Femur (tissue), 1 donor: Measurements from ENCODE around the gene MIOS.
"Not testable (repeated sequence)": the region's sequence is repeated elsewhere in the genome, so short reads cannot be mapped to it uniquely, and the experiment has no call there.

Experiments
- DNase-seq: peaks from one replicate; pipeline ENCODE4 v3.0.0-alpha.2; 2017

MIOS gene

DNA sequence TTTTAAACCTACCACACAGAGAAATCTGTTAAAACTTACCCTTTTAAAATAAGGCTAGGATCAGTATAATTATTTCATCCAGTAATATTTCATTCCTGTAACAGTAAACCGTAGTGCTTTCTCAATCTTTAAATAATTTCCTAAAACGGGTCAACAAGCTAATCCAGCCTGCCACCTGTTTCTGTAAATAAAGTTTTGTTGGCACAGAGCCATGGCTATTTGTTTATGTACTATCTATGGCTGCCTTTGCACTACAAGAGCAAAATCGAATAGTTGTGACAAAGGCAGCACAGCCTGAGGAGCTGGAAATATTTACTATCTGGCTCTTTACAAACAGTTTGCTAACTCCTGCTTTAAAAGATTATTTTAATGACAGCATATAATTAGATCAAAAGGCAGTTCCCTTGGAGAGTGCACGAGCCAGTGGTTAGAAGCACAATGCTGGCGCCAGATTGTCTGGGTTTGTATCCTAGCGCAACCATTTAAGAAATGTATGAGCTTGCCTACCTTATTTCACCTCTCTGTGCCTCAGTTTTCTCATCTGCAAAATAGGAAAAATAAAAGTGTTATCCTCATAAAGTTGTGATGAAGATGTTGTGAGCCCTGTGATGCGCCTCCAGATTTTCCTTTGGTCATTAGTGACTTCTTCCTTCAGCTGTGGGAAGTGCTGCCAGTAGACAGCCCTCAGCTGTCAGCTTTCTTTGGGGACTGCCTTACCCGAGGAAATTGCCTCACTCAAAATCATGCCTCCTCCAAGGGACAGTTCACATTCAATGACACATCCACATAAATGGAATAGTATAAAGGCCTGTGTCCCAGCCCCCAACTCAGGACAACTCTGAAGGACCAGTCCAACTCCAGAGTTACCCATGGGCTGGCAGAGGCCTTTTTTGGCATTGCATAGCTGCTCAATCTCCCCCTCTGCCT lies 11.8 kb upstream of the MIOS start:
- DNase-seq, result no peak

DNA sequence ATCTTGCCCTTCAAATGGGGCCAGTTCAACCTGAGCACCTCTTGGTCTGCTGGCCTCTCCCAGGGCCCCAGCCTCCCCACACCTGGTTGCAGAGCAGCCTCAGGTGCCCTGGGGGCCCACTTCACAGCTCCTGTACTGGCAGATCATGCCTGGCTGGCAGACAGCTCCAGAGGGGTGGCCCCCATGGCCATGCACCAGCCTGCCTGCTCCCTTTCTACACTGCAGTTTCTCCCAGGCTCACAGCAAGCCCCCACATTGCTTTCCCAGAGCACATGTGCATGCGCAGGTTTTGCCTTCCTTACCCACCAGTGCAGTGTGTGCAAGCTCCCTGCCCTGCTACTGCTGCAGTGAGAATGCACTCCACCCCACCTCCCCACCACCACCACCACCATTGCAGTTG lies 9.8 kb upstream of the MIOS start:
- DNase-seq, result no peak

DNA sequence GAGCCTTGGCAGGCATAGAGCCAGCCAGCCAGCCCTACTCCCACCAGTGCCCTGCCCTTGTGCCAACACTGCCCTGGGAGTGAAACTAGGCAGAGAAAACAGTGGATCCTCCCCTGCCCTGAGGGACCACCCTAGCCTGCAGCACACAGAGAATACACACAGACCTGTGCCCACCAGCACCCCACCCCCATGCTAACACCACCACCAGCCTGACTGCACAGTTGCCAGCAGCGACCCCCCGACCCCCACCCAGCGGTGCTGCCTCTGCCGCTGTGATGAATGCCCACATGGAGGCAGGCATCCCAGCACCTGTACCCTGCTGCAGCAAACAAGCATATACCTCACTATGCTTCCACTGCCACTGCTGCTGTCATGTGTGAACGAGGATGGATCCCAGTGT lies 9.4 kb upstream of the MIOS start:
- DNase-seq, result no peak

DNA sequence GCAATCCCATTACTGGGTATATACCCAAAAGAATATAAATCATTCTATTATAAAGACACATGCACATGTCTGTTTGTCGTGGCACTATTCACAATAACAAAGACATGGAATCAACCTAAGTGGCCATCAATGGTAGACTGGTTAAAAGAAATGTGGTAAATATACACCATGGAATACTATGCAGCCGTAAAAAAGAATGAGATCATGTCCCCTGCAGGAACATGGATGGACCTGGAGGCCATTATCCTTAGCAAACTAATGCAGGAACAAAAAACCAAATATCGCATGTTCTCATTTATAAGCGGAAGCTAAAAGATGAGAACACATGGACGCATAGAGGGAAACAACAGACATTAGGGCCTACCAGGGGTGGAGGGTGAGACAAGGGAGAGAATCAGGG lies 5.1 kb upstream of the MIOS start:
- DNase-seq, result not testable (repeated sequence)

DNA sequence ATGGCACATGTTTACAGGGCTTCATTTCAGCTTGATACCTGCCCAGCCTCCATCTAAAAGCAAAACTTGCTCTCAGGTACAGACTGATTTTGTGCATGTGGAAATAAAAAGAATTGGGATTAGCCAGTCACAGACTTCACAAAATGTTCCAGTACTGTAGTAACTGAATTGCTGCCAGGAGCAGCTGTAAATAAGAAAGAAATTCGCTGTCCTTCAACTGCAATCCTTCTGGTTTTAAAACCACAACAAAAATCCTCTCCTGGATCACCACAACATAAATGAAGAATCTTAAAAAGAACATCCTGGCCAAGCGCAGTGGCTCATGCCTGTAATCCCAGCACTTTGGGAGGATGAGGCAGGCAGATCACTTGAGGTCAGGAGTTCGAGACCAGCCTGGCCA lies 3.9 kb upstream of the MIOS start:
- no peak for DNase-seq

DNA sequence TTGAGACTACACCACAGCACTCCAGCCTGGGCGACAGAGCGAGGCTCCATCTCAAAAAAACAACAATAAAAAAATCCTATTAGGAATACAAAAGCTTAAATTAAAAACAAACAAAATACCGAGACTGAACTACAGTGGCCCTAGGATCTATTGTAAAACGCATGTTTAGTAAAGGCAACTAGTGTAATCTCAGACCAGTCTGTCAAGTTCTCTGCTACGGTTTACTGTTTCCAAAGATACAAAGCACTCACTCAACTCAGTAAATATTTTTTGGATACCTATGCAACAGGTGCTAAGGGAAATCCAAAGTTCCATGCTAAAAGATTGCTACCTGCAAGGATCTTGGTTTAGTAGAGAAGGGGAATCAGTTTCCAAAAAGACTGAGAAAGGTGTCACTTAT lies 3.4 kb upstream of the MIOS start:
- DNase-seq, result no peak

DNA sequence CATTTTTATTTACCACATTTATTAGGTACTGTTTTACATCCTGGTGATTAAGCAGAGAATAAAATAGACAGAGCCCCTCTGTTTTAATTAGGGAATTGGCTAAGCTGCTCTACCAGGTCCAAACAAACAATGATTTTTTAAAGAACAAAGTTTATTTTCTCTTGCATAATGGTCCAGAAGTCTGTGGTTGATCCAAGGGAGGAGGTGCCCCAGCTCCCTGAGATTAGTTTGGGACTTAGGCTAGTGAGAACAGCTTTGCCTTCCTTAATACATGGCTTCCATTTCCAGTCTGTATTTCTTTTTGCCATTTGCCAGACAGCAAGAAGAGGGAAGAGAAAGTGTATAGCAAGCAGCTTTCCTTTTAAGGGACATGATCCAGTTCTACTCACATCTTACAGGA lies 2.9 kb upstream of the MIOS start:
- no peak for DNase-seq

DNA sequence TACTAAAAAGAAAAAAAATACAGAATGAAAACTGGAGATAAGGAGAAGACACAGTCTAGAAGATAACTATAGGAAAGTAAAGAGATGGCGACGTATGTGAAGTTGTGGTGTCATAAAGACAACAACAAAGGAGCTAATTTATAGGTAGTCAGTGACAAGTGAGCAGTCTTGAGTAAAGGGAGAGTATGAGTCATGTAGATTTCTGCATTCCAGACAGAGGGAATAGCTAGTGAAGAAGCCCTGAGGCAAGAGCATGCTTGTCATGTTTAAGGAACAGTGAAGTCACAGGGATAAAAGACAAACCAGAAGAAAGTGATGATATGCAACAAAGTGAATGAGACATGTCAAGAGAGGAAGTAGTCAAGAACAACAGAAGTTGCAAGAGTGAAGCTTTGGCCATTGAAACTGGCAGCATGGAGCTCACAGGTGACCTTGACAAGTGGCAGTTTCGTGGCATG lies 2.3 kb upstream of the MIOS start:
- no peak for DNase-seq

DNA sequence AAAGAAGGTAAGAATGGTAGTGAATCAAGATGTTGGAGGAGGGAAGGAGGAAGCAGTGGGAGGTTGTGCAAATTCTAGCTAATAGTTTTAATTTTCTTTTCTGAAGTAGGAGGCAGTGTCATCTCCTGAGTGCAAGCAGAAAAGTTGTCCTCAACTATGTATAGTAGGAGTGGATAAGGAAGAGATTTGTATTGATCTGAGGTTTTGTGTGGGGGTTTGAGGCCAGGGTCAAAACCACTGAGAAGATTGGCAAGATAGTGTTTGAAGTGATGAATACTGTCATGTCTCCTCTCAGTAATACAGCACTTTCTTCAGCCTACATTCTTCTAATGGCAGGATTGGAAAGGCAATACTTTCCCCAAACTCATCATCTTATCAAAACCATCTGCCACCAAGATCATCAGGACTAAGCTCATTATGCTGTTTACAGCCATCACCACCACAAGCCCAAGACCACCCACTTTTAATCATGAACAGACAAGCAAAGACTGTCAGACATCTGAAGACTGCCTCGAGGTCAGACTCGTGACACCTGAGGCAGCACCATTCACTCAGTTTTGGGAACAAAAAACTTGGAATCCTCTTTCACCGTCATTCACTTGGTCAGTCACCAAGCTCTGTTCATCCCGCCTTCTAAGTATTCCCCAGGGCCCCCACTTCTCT lies 1.5 kb upstream of the MIOS start:
- DNase-seq, result no peak

DNA sequence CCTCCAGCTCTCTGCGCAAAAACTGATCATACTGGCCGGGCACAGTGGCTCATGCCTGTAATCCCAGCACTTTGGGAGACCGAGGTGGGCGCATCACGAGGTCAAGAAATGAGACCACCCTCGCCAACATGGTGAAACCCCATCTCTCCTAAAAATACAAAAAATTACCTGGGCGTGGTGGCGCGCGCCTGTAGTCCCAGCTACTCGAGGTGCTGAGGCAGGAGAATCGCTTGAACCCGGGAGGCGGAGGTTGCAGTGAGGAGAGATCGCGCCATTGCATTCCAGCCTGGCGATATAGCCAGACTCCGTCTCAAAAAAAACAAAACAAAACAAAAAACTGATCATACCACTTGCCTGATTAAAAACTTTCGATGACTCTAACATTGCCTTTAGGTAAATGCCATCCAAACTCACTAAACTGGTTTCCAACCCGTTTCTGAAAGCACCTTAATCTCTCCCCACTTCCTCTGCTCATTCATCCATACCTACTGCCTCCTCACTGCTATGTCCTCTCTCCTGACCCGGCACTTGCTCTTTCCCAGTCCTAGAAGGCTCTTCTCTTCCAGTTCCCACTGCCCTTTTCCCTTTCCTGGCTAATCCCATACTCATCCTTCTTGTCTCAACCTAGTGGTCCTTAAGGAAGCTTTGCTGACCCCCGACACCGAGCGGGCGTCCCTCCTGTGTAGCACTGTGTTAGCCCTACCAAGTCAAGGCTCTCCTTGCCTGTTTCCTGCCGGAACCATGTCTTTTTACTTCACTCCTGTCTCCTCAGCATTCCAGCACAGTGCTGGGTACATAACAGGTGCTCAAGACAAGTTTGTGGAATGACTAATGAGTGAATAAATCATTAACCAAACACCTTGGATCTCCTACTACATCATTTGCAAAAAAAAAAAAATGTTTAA lies 686 bp upstream of the MIOS start:
- no peak for DNase-seq

DNA sequence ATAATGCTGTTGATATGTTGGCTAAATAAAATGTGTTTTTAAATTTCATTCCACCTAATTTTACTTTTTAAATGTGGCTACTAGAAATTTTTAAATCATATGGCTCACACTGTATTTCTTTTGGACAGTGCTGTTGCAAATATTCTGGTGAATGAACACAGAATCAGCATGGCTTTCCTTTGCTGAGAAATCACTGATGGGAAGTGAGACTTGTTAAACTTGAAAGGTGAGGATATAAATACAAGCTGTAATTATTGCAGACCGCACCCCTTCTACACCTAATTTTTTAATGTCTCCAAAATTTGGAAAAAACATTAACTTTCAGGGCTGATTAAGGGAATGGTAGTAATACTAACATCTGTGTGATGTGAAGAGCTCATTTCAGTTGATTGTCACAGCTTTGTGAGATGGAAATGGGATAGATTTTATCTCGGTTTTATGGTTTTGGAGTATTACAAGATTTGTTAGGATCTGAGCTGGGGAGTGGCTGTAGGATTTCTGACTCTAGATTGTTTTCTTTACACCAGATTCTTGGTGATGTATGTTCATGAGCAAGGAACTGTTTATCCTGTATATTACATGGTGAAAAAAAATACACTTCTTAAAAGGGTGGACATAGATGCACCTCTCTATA lies 1.3 kb downstream of the MIOS start:
- no peak for DNase-seq

DNA sequence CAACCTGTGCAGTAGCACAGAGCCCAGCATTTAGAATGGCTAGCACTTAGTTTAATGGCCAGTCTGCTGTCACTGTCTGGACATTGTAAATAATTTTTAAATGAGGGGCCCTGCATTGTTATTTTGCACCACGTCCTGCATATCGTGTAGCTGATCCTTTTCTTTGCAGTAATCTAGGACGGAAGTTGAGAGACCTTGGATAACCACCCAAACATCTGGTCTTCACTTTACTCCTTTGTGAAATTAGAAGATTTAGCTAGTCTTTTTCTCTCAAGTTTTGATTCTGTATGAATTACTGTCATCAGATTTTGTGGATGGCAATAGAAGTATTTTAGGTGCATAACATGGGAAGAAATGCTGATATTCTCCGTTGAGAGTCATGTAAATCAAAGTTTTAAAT lies 1.9 kb downstream of the MIOS start:
- DNase-seq, result no peak

DNA sequence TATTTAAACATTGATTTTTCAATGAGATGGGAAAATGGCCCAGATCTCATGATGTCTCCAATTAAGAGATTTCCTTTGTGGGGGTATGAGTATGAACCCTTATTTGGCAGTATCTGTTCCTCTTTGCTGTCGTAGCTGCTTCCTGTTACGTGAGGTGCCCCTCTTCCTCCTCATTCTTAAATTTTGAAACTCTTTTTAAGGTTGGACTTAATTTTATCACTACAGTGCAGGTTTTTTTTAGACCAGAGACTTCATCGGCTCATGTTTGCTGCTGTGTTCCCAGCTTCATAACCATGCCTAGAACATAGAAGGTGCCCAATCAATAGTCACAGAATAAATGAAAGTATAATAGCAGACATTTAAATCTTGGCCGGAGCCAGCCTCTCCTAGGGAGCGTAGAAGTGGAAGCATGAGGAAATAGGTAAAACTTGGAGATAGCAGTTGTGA lies 2.4 kb downstream of the MIOS start:
- DNase-seq, result no peak

DNA sequence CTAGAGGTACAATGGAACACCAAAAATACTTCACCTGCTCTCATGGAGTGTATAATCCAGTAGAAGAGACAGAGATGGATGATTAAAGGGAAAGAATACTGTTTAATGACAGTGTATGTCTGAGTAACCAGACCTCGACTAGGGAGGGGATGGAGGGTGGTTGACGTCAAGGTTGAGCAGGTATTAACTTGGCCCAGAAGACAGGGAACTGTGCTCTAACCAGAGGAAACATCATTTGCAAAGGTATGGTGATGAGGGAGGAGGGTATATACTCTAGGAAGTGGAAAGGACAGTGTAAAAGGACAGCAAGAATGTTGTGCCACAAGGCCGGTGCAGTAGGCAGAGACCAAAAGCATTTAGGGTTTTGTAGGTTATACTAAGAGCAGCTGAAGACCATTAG lies 2.9 kb downstream of the MIOS start:
- no peak for DNase-seq

DNA sequence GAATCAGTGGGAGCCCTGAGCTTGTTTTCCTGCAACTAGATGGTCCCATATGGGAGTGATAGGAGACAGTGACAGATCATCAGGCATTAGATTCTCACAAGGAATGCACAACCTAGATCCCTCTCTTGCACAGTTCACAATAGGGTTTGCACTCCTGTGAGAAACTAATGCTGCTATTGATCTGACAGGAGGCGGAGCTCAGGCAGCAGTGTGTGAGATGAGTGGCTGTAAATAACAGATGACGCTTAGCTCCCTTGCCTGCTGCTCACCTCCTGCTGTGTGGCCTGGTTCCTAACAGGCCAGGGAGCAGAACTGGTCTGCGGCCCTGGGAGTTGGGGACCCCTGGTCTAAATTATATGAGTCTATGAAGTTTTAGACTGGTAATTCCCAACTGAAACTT lies 3.9 kb downstream of the MIOS start:
- no peak for DNase-seq

DNA sequence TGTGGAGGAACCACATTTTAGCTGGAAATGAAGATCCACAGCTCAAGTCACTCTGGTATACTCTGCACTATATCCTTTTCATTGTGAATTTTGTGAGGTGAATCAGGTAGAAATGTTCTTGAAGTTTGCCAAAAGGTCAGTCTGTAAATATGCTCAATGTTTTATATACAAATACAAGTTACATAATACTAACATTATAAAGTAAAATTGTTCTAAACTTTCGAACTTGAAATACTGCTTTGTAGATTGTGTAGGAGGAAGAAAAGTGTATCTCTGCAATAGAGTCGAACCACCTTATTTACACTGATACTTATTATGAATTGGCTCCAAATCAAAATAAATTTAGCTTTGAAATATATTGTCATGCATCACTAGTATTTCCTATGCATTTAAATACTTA lies 7.0 kb downstream of the MIOS start:
- DNase-seq, result no peak

DNA sequence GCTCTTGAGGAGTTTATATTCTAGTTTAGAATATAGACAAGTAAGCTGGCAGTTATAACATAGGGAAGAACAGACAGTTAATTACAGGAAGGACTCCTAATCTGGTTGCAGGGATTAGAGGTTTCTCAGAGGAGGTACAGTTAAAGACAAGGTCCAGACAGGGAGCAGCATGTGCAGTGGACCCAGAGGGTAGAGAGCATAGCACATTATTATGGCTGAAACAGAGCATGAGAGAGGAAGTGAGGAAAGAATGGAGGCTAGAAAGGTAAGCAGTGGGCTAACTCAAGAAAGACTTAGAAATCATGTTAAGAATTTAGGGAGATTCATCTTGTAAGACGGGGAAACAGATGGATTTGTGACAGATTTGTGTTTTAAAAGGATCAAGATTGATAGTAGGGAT lies 9.7 kb downstream of the MIOS start:
- no peak for DNase-seq

DNA sequence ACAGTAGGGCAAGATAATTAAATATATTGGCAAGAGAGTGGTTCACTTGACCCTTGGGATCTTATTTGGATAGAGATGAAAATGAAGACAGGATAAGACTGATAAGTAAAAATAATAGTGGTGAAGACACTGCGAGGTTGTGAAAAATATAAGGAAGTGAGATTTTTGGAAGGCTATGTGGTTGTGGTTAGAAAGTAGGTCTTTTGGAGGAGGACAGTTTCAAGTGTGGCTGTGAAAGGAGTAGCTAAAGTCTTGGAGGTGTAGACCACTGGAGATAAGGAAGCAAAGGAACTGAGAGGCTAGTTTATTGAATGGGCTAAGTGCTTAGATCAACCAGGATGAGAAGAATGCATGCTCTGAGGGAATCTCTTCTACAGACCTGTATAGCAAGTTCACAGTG lies 11.2 kb downstream of the MIOS start:
- DNase-seq, result no peak

DNA sequence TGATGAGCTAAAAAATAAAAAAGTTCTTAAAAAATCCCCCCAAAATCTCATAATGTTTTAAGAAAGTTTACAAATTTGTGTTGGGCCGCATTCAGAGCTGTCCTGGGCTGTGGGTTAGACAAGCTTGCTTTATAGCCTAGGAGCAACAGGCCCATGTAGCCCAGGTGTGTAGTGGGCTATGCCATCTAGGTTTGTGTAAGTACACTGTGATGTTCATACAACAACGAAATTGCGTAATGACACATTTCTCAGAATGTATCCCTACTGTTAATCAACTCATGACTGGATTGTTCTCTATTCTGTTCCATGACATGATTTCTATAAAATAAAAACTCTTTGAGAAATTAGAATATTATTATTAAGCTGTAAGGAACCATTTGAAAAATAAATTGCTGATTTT lies 13.0 kb downstream of the MIOS start:
- no peak for DNase-seq

DNA sequence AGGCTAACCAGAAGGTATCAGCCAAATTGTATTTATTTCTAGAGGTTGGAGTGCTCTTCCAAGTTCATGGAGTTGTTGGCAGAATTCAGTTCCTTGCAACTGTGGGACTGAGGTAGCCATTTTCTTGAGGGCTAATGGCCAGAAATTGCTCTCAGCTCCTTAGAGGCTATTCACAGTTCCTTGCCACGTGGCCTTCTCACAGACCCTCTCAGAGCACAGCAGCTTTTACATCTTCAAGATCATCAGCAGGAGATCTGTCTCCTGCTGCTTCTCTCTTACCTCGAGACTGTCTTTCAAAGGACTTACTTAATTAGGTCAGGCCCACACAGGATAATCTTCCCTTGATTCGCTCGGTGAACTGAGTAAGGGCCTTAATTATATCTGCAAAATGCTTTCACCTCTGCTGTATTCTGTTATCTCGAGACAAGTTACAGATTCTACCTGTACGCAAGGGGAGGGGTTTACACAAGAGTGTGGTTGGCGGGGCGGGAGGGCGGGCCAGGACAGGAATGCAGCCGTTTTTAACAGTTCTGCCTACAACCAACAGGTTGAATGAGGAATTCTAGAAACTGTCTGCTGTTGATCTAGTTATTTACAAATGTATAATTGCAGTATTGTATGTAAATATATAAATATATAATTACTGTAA lies 15.0 kb downstream of the MIOS start:
- no peak for DNase-seq

DNA sequence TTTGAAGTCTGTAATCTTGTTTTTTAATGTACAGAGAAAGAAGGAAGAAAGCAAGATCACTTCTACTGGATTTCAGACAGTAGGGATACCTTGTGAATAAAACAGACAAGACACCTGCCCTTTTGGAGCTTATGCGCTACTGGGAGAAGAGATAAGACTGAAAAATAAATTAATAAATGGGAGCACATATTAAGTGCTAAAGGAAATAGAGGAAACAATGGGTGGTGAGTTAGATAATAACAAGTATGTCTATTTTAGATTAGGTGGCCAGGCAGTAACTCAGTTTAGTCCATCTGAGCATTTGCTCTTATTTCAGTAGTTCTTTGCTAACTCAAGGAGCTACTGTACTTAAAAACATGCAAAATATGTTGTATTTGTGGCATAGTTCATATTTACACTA lies 15.9 kb downstream of the MIOS start:
- DNase-seq, result no peak

DNA sequence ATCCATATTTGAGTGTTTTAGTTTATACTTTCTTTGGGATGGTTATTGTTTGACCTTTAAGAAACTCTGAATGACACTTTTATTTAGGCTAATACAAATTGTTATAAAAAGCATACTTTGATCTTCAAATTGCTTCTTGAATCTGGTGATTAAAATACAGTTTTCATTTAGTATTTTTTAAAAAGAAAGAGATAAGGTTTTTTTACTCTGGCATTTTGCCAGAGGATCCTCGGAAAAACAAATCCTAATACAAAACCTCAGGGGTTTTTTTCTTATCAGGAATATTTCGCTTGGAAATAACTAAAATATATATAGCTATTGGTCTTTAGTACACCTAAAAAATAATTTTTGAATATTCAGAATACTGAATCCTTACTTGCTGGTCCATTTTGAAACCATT lies 17.0 kb downstream of the MIOS start:
- no peak for DNase-seq
